H9 (cell line): Measurements from ENCODE around the gene BMPER. TPM values are rescaled to one million over a fixed set of nuclear protein-coding genes. Genes with fewer than 3 reads are reported as not detected.

Source experiments
- DNase-seq: peaks from one replicate; pipeline ENCODE4 v3.0.0-alpha.2; 2017
- H2AFZ ChIP-seq: one replicate; pipeline ENCODE4 v1.6.1; 2013; ENCODE audit warnings: mild to moderate bottlenecking, low read length, control low read depth, moderate library complexity
- H2AK5ac ChIP-seq: 2 replicates; pipeline ENCODE4 v1.6.1; 2013; ENCODE audit warnings: low read length, control low read depth, mixed read lengths; ENCODE audit not compliant: insufficient read length
- H2BK120ac ChIP-seq: one replicate; pipeline ENCODE4 v1.6.1; 2013; ENCODE audit warnings: low read depth, mild to moderate bottlenecking, low read length, control low read depth, inconsistent platforms; ENCODE audit not compliant: poor library complexity, severe bottlenecking
- H2BK12ac ChIP-seq: 2 replicates; pipeline ENCODE4 v1.6.1; 2013; ENCODE audit warnings: low read length, control low read depth, mixed read lengths, low read depth; ENCODE audit not compliant: insufficient read length
- H2BK15ac ChIP-seq: 2 replicates; pipeline ENCODE4 v1.6.1; 2013; ENCODE audit warnings: low read depth, low read length, control low read depth
- H2BK20ac ChIP-seq: one replicate; pipeline ENCODE4 v1.6.1; 2013; ENCODE audit warnings: low read depth, mild to moderate bottlenecking, low read length, control low read depth, inconsistent platforms; ENCODE audit not compliant: poor library complexity, severe bottlenecking
- H2BK5ac ChIP-seq: 2 replicates; pipeline ENCODE4 v1.6.1; 2013; ENCODE audit warnings: low read length, control low read depth, mixed read lengths; ENCODE audit not compliant: insufficient read length
- H3K14ac ChIP-seq: 2 replicates; pipeline ENCODE4 v1.6.1; 2013; ENCODE audit warnings: low read length, control low read depth; ENCODE audit not compliant: insufficient read depth
- H3K18ac ChIP-seq: 2 replicates; pipeline ENCODE4 v1.6.1; 2013; ENCODE audit warnings: low read depth, mild to moderate bottlenecking, mixed read lengths, low read length, control low read depth; ENCODE audit not compliant: insufficient read length
- H3K23ac ChIP-seq: 2 replicates; pipeline ENCODE4 v1.6.1; 2013; ENCODE audit warnings: low read length, control low read depth, mixed read lengths, low read depth; ENCODE audit not compliant: insufficient read length
- H3K23me2 ChIP-seq: 2 replicates; pipeline ENCODE4 v1.6.1; 2013; ENCODE audit warnings: low read depth, mild to moderate bottlenecking, mixed read lengths, low read length, control low read depth; ENCODE audit not compliant: insufficient read length, poor library complexity, severe bottlenecking
- H3K27ac ChIP-seq: 2 replicates; pipeline ENCODE4 v1.5.1; 2013; ENCODE audit warnings: low read length, control low read depth, mixed read lengths, low read depth; ENCODE audit not compliant: insufficient read length
- H3K27me3 ChIP-seq: 2 replicates; pipeline ENCODE4 v1.6.1; 2013; ENCODE audit warnings: low read length, control low read depth, inconsistent platforms; ENCODE audit not compliant: insufficient read depth
- H3K4ac ChIP-seq: 2 replicates; pipeline ENCODE4 v1.6.1; 2013; ENCODE audit warnings: low read depth, mild to moderate bottlenecking, control low read depth, inconsistent platforms, low read length, moderate library complexity
- H3K4me1 ChIP-seq: 2 replicates; pipeline ENCODE4 v1.6.1; 2013; ENCODE audit warnings: low read length, control low read depth, inconsistent platforms; ENCODE audit not compliant: insufficient read depth
- H3K4me2 ChIP-seq: 2 replicates; pipeline ENCODE4 v1.6.1; 2013; ENCODE audit warnings: low read length, control low read depth, mixed read lengths; ENCODE audit not compliant: insufficient read length, insufficient read depth
- H3K56ac ChIP-seq: 2 replicates; pipeline ENCODE4 v1.6.1; 2013; ENCODE audit warnings: low read depth, mild to moderate bottlenecking, mixed read lengths, low read length, control low read depth; ENCODE audit not compliant: insufficient read length
- H3K79me1 ChIP-seq: 2 replicates; pipeline ENCODE4 v1.6.1; 2013; ENCODE audit warnings: low read depth, mild to moderate bottlenecking, moderate library complexity, low read length, control low read depth, inconsistent platforms; ENCODE audit not compliant: insufficient read depth, poor library complexity, severe bottlenecking
- H3K79me2 ChIP-seq: 2 replicates; pipeline ENCODE4 v1.6.1; 2013; ENCODE audit warnings: low read length, control low read depth, inconsistent platforms; ENCODE audit not compliant: insufficient read depth
- H3K9ac ChIP-seq: 2 replicates; pipeline ENCODE4 v1.6.1; 2013; ENCODE audit warnings: low read length, control low read depth, mixed read lengths; ENCODE audit not compliant: insufficient read length; ENCODE audit errors: extremely low read depth
- H3K9me3 ChIP-seq: one replicate; pipeline ENCODE4 v1.6.1; 2013; ENCODE audit warnings: low read depth, low read length, inconsistent platforms; ENCODE audit not compliant: control insufficient read depth
- H3T11ph ChIP-seq: one replicate; pipeline ENCODE4 v1.6.1; 2013; ENCODE audit warnings: mild to moderate bottlenecking, low read length, control low read depth, inconsistent platforms
- H4K20me1 ChIP-seq: one replicate; pipeline ENCODE4 v1.6.1; 2013; ENCODE audit not compliant: control insufficient read depth, insufficient read length, insufficient read depth
- H4K5ac ChIP-seq: 2 replicates; pipeline ENCODE4 v1.6.1; 2013; ENCODE audit warnings: low read depth, mild to moderate bottlenecking, mixed read lengths, low read length, control low read depth; ENCODE audit not compliant: insufficient read length
- H4K8ac ChIP-seq: replicated peaks from 2 replicates; pipeline ENCODE4 v1.6.1; 2013; ENCODE audit warnings: low read length, control low read depth, mixed read lengths, low read depth; ENCODE audit not compliant: insufficient read length
- H4K91ac ChIP-seq: 2 replicates; pipeline ENCODE4 v1.6.1; 2013; ENCODE audit warnings: low read depth, mild to moderate bottlenecking, moderate library complexity, mixed read lengths, low read length, control low read depth; ENCODE audit not compliant: insufficient read length
- H3K27ac Mint-ChIP-seq, 3 experiments: 2 replicates in 2 of 3; 3 replicates in 1 of 3; pipeline ENCODE4 v1.8.0; 2020 to 2021; ENCODE audit warnings: mixed read lengths in 3 of 3, mild to moderate bottlenecking in 1 of 3, moderate library complexity in 1 of 3
- H3K27me3 Mint-ChIP-seq: 2 replicates; pipeline ENCODE4 v1.8.0; 2021; ENCODE audit warnings: low read depth, mild to moderate bottlenecking, moderate library complexity, mixed read lengths
- H3K36me3 Mint-ChIP-seq, 3 experiments: 2 replicates in 2 of 3; 3 replicates in 1 of 3; pipeline ENCODE4 v1.8.0; 2020 to 2021; ENCODE audit warnings: low read depth in 3 of 3, mixed read lengths in 3 of 3; ENCODE audit not compliant: insufficient read depth in 1 of 3
- H3K4me1 Mint-ChIP-seq, 2 experiments: 2 replicates each; pipeline ENCODE4 v1.8.0; 2020; ENCODE audit warnings: mixed read lengths in 2 of 2
- H3K4me3 Mint-ChIP-seq, 2 experiments: 2 replicates in 1 of 2; 3 replicates in 1 of 2; pipeline ENCODE4 v1.8.0; 2020 to 2021; ENCODE audit warnings: mild to moderate bottlenecking in 2 of 2, mixed read lengths in 2 of 2, moderate library complexity in 1 of 2
- H3K9me3 Mint-ChIP-seq, 2 experiments: 2 replicates in 1 of 2; 3 replicates in 1 of 2; pipeline ENCODE4 v1.8.0; 2020; ENCODE audit warnings: mild to moderate bottlenecking in 2 of 2, mixed read lengths in 2 of 2, moderate library complexity in 1 of 2
- CTCF ChIP-seq: fragments of 200-600 bp; sonication (generic); conservative IDR thresholded peaks from 3 replicates; pipeline ENCODE4 v1.8.0; 2021; ENCODE audit warnings: antibody characterized with exemption, mild to moderate bottlenecking
- WGBS: extraction: QIAGEN DNeasy Blood & Tissue Kit; methylation state at CpG from one replicate; pipeline ENCODE4 v1.1.7; 2013; ENCODE audit warnings: missing lambda C conversion rate, low lambda C conversion rate, mixed read lengths; ENCODE audit not compliant: insufficient read length; ENCODE audit errors: extremely low coverage; 5-methylcytosine and 5-hydroxymethylcytosine counted together
- total RNA-seq: library from RNA; stranded (reverse); gene quantifications from 2 replicates; pipeline ENCODE4 v1.2.1, GENCODE V29; 2021

BMPER gene
- total RNA-seq, 1 experiment from 2014 or later = 0.20 TPM

DNA sequence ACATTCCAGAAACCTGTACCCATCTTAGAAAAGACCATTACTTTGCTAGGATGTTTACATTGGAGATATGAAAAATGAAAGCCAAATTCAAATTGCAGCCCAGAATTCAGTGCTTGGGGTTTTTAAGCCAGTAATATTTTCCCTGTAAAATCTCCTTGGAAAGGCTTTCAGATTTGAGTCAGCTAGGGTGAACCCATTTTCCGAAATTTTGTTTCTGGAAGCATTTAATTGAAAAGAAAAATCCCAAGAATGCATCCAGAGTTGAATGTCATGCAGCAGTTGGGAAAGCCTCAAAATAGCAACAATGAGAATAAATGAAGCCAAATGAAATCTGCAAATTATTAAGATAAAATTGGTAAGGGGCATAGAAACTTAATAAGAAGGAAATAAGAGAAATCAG is 106.4 kb downstream of the BMPER start:
- no peak overlapping the region for H2BK15ac ChIP-seq

More for the DNA sequence above, 106.4 kb downstream of the BMPER start:
- peaks cover 3 to 4% of the 10 kb centered on the region in 2 experiments; a peak in 2 of 4 replicates for H3K4me1 Mint-ChIP-seq
- no CpG with 5 or more reads among the region's 1 CpG for WGBS
- Histone ChIP-seq H3K23ac (no peak overlapping the region), H2BK5ac (no peak overlapping the region), H4K20me1 (no peaks in the 10 kb centered on the region), H4K8ac (no peak overlapping the region), H3K9me3 (no peaks in the 10 kb centered on the region), H3K79me1 (no peaks in the 10 kb centered on the region), H2AFZ (no peak overlapping the region), H3K4ac (no peak overlapping the region), H2BK12ac (no peak overlapping the region), H3K4me1 (no peaks in the 10 kb centered on the region), H3K9ac (no peak overlapping the region), H3K27ac (no peak overlapping the region), H3K56ac (no peak overlapping the region), H2BK120ac (no peak overlapping the region), H3K27me3 (no peaks in the 10 kb centered on the region; the same call in 1 of the 2 replicates), H3T11ph (no peak overlapping the region), H4K5ac (no peak overlapping the region), H3K14ac (no peak overlapping the region), H2BK20ac (no peak overlapping the region), H4K91ac (no peak overlapping the region), H3K18ac (no peak overlapping the region), H3K79me2 (no peaks in the 10 kb centered on the region), H2AK5ac (no peak overlapping the region), H3K4me2 (no peak overlapping the region), H3K23me2 (no peaks in the 10 kb centered on the region)
- no peaks in the 10 kb centered on the region for H3K9me3 Mint-ChIP-seq
- DNase-seq = no peak
- H3K27me3 Mint-ChIP-seq = peaks cover 1% of the 10 kb centered on the region; the same call in 1 of the 2 replicates
- no peaks in the 10 kb centered on the region for H3K36me3 Mint-ChIP-seq
- H3K27ac Mint-ChIP-seq = no peak overlapping the region
- H3K4me3 Mint-ChIP-seq = no peak overlapping the region
- TF ChIP-seq CTCF = no peak
